Urinary bladder (tissue), 4 donors: ENCODE measurements around the gene TRAPPC6A. TPM values are rescaled to one million over a fixed set of nuclear protein-coding genes. Genes with fewer than 3 reads are reported as not detected.

Experiments
- DNase-seq: peaks from one replicate; pipeline ENCODE4 v3.0.0-alpha.2; 2015; ENCODE audit errors: extremely low spot score
- H3K27ac ChIP-seq: one replicate; pipeline ENCODE4 v1.5.1; 2013; ENCODE audit warnings: low read depth, mild to moderate bottlenecking, moderate library complexity
- H3K36me3 ChIP-seq: one replicate; pipeline ENCODE4 v1.6.1; 2013; ENCODE audit warnings: mild to moderate bottlenecking, moderate library complexity; ENCODE audit not compliant: insufficient read depth
- H3K4me1 ChIP-seq: one replicate; pipeline ENCODE4 v1.6.1; 2013; ENCODE audit warnings: mild to moderate bottlenecking, moderate library complexity; ENCODE audit not compliant: insufficient read depth
- H3K4me3 ChIP-seq: one replicate; pipeline ENCODE4 v1.5.1; 2013; ENCODE audit warnings: low read depth, low read length
- WGBS: extraction: QIAGEN DNeasy Blood & Tissue Kit; methylation state at CpG from one replicate; pipeline ENCODE4 v1.1.7; 2013; 5-methylcytosine and 5-hydroxymethylcytosine counted together
- polyA plus RNA-seq: library from polyadenylated mRNA; stranded (reverse); fragments of 200-250 nt; gene quantifications from one replicate; pipeline ENCODE4 v1.2.3, GENCODE V29; 2013
- total RNA-seq: library from RNA; depleted of rRNA; stranded (reverse); fragments of >200 nt; gene quantifications from one replicate; pipeline ENCODE4 v1.2.3, GENCODE V29; 2014
- donor health status: healthy with polysubstance abuse.
- donor health status: healthy.

Gene TRAPPC6A
- total and polyA plus RNA-seq, 2 donors = 7.1 to 46.1 TPM

GRCh38 chr19:45205810-45206209 lies 27.8 kb upstream of the TRAPPC6A start:
- WGBS = 84% methylated on average over 12 of the region's 12 CpGs
- DNase-seq = no peak

GRCh38 chr19:45202637-45203036 lies 24.6 kb upstream of the TRAPPC6A start:
- WGBS = 66% methylated on average over 6 of the region's 6 CpGs
- Histone ChIP-seq H3K27ac (no peak overlapping the region), H3K4me1 (no peaks in the 10 kb centered on the region), H3K36me3 (no peaks in the 10 kb centered on the region), H3K4me3 (no peak overlapping the region)
- no peak for DNase-seq

More at GRCh38 chr19:45205810-45206209, 27.8 kb upstream of the TRAPPC6A start:
- Histone ChIP-seq H3K27ac (no peak overlapping the region), H3K4me1 (no peaks in the 10 kb centered on the region), H3K36me3 (no peaks in the 10 kb centered on the region), H3K4me3 (no peak overlapping the region)

- DNase-seq = no peak
- H3K27ac ChIP-seq = no peak overlapping the region
- no peak overlapping the region for H3K4me3 ChIP-seq
- no peaks in the 10 kb centered on the region for H3K4me1 ChIP-seq
- H3K36me3 ChIP-seq = no peaks in the 10 kb centered on the region
- 35% methylated on average over 4 of the region's 4 CpGs for WGBS
Measured at GRCh38 chr19:45200568-45200967, 22.5 kb upstream of the TRAPPC6A start.

GRCh38 chr19:45195764-45196163 lies 17.7 kb upstream of the TRAPPC6A start:
- DNase-seq = no peak
- WGBS = 75% methylated on average over 6 of the region's 6 CpGs
- no peak overlapping the region for H3K27ac ChIP-seq
- no peaks in the 10 kb centered on the region for H3K4me1 ChIP-seq
- H3K4me3 ChIP-seq = no peak overlapping the region
- H3K36me3 ChIP-seq = no peaks in the 10 kb centered on the region

GRCh38 chr19:45191375-45191774 lies 13.3 kb upstream of the TRAPPC6A start:
- DNase-seq = no peak
- 82% methylated on average over 4 of the region's 4 CpGs for WGBS

GRCh38 chr19:45189971-45190370 lies 11.9 kb upstream of the TRAPPC6A start:
- 84% methylated on average over 1 of the region's 1 CpG for WGBS
- no peaks in the 10 kb centered on the region for H3K4me1 ChIP-seq
- no peak overlapping the region for H3K27ac ChIP-seq
- no peak overlapping the region for H3K4me3 ChIP-seq
- no peaks in the 10 kb centered on the region for H3K36me3 ChIP-seq
- no peak for DNase-seq

More at GRCh38 chr19:45191375-45191774, 13.3 kb upstream of the TRAPPC6A start:
- no peaks in the 10 kb centered on the region for H3K36me3 ChIP-seq
- no peak overlapping the region for H3K27ac ChIP-seq
- no peak overlapping the region for H3K4me3 ChIP-seq
- no peaks in the 10 kb centered on the region for H3K4me1 ChIP-seq

- DNase-seq = no peak
- H3K4me1 ChIP-seq = no peaks in the 10 kb centered on the region
- 48% methylated on average over 12 of the region's 12 CpGs for WGBS
Measured at GRCh38 chr19:45187421-45188100, 9.5 kb upstream of the TRAPPC6A start.

GRCh38 chr19:45186509-45187334 lies 8.7 kb upstream of the TRAPPC6A start:
- 92% methylated on average over 12 of the region's 12 CpGs for WGBS
- Histone ChIP-seq H3K4me1 (no peaks in the 10 kb centered on the region), H3K36me3 (no peaks in the 10 kb centered on the region), H3K4me3 (no peak overlapping the region), H3K27ac (no peak overlapping the region)
- DNase-seq = no peak

More at GRCh38 chr19:45187421-45188100, 9.5 kb upstream of the TRAPPC6A start:
- Histone ChIP-seq H3K4me3 (no peak overlapping the region), H3K27ac (no peak overlapping the region), H3K36me3 (no peaks in the 10 kb centered on the region)

GRCh38 chr19:45184115-45184514 lies 6.1 kb upstream of the TRAPPC6A start:
- Histone ChIP-seq H3K27ac (no peak overlapping the region), H3K4me3 (no peak overlapping the region), H3K36me3 (no peaks in the 10 kb centered on the region), H3K4me1 (peaks cover 1% of the 10 kb centered on the region)
- WGBS = 94% methylated on average over 5 of the region's 5 CpGs
- no peak for DNase-seq

- H3K27ac ChIP-seq = no peak overlapping the region
- peaks cover 1% of the 10 kb centered on the region for H3K4me1 ChIP-seq
- no peak overlapping the region for H3K4me3 ChIP-seq
- no peaks in the 10 kb centered on the region for H3K36me3 ChIP-seq
- no peak for DNase-seq
- WGBS = 86% methylated on average over 4 of the region's 4 CpGs
Measured at GRCh38 chr19:45182758-45183157, 4.7 kb upstream of the TRAPPC6A start.

GRCh38 chr19:45180936-45181335 lies 2.9 kb upstream of the TRAPPC6A start:
- 85% methylated on average over 7 of the region's 7 CpGs for WGBS
- H3K36me3 ChIP-seq = no peaks in the 10 kb centered on the region

GRCh38 chr19:45179892-45180370 lies 1.9 kb upstream of the TRAPPC6A start:
- Histone ChIP-seq H3K4me3 (peak overlapping the region; percentile 71), H3K36me3 (no peaks in the 10 kb centered on the region), H3K27ac (peak overlapping the region; percentile 71), H3K4me1 (peaks cover 1% of the 10 kb centered on the region)
- no peak for DNase-seq
- WGBS = 49% methylated on average over 9 of the region's 9 CpGs

More at GRCh38 chr19:45180936-45181335, 2.9 kb upstream of the TRAPPC6A start:
- Histone ChIP-seq H3K4me1 (peaks cover 1% of the 10 kb centered on the region), H3K4me3 (no peak overlapping the region), H3K27ac (no peak overlapping the region)
- no peak for DNase-seq

- Histone ChIP-seq H3K4me1 (peaks cover 1% of the 10 kb centered on the region), H3K27ac (peak overlapping the region; percentile 71), H3K36me3 (no peaks in the 10 kb centered on the region), H3K4me3 (peak overlapping the region; percentile 71)
- no peak for DNase-seq
- under 1% methylated on average over 97 of the region's 97 CpGs for WGBS
Measured at GRCh38 chr19:45179072-45179891, 1.2 kb upstream of the TRAPPC6A start.
